ENCODE measurements around the gene ADAMTS15. TPM values are rescaled to one million over a fixed set of nuclear protein-coding genes. Genes with fewer than 3 reads are reported as not detected.

The ADAMTS15 gene
- total and polyA plus RNA-seq, 10 of the 15 experiments (the other 5 are each of a cell fraction or from before 2014, with no cell fraction given), result not detected

DNA sequence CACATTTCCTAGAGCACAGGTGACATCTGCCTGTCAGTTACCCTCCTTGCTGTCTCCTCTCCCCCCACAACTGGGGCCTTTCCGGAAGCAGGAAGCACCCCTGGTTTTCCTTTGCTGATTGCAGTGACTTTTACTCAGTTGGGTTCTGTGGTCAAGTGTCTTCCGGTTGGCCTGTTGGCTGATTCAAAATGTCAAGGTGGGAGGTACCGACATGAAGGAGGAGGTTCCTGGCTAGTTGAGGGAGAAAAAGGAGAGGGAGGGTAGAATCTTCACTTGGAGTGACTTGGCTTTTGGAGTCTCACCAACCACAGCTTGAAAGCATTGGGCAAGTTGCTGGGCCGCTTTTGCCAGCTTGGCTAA is 9.3 kb upstream of the ADAMTS15 start:
- H3K9ac ChIP-seq (ENCODE audit: control insufficient read depth, insufficient read depth, low read length), result no peak overlapping the region
- no peaks in the 10 kb centered on the region for H3K9me3 ChIP-seq (replicated peaks; ENCODE audit: control insufficient read depth, insufficient read depth, low read length)
- CTCF ChIA-PET, result no interaction called here
- 30% methylated on average over 4 of the region's 4 CpGs for WGBS (ENCODE audit: insufficient coverage, insufficient replicate concordance, low lambda C conversion rate, missing lambda C conversion rate)
- H3K4me2 ChIP-seq (ENCODE audit: control insufficient read depth, insufficient read depth), result no peak overlapping the region
- no peak overlapping the region for H3K4me3 ChIP-seq
- no peak for DNase-seq (ENCODE audit: low read depth, low spot score)
- FAIRE-seq, result no peak
- TF ChIP-seq RUNX3 (IDR thresholded peaks at IDR 0.05; ENCODE audit: low read length) (peak; percentile 41), NFYA (IDR thresholded peaks at IDR 0.05; ENCODE audit: borderline replicate concordance, low read depth, low read length) (no peak), SIX5 (IDR thresholded peaks at IDR 0.05; ENCODE audit: low read depth, low read length, severe bottlenecking) (no peak), JUND (IDR thresholded peaks at IDR 0.05; ENCODE audit: low read depth, low read length) (no peak)
- H3K79me2 ChIP-seq (ENCODE audit: control insufficient read depth, insufficient read depth, low read length), result no peaks in the 10 kb centered on the region
- in situ Hi-C loops (cut with MboI) (loop anchor here (10.0 kb wide), 1 partner anchor 426 kb away; no protein-coding TSS in a partner anchor), intact Hi-C loops (cut with micrococcal nuclease; ENCODE audit: unreplicated experiment) (loop anchor here (10.0 kb wide), 1 partner anchor 246 kb away; no protein-coding TSS in a partner anchor)
- H4K20me1 ChIP-seq (ENCODE audit: control insufficient read depth, insufficient read depth), result no peaks in the 10 kb centered on the region; the same call in 1 of the 2 replicates
- H3K36me3 ChIP-seq (ENCODE audit: control insufficient read depth in 2 of 2, insufficient read depth in 2 of 2, low read length in 1 of 2), result no peaks in the 10 kb centered on the region
- SMC1A ChIA-PET (ENCODE audit: uncharacterized antibody, unreplicated experiment), result interaction anchor here (0.9 kb wide), 1 partner anchor 421 kb away, joined by 3 read pairs; no protein-coding TSS in a partner anchor
- no peak overlapping the region for H2AFZ ChIP-seq (ENCODE audit: control insufficient read depth, low read depth, low read length)
- no TSS peak for BruUV-seq (replicated peaks)
- no peak overlapping the region for H3K27ac ChIP-seq (ENCODE audit: control insufficient read depth, insufficient read depth)
- no peak for ATAC-seq
- RAD21 ChIA-PET (ENCODE audit: unreplicated experiment), result interaction anchor here (1.3 kb wide), 1 partner anchor 226 kb away, joined by 3 read pairs; no protein-coding TSS in a partner anchor
- peaks cover 0 to 2% of the 10 kb centered on the region in 2 experiments; a peak in 3 of 4 replicates for H3K27me3 ChIP-seq (replicated peaks in 1 of 2; ENCODE audit: control insufficient read depth in 2 of 2, insufficient read depth in 2 of 2, low read length in 1 of 2)
- H3K4me1 ChIP-seq (ENCODE audit: control insufficient read depth, insufficient read depth, low read length), result no peaks in the 10 kb centered on the region
- POLR2A ChIA-PET, result no interaction called here

DNA sequence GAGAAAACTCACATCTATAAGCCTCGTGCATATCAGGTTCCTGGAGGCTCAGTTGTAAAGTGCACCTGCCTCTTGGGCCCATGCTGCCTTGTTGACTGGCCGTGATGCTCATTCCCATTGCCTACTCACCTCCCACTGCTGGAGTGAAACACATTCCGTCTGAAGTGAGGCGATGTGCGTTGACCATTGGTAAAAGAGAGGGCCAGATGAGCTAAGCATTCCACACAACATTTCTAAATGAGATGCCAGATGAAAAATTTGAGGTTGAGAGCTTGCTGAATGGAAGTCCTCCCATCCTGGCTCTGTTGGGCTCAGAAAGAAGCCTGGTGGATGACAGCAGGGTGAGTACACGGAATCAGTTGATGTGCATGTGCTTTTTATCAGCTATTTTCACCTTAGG is 8.6 kb upstream of the ADAMTS15 start:
- H3K4me3 ChIP-seq, result no peak overlapping the region
- no peaks in the 10 kb centered on the region for H3K9me3 ChIP-seq (replicated peaks; ENCODE audit: control insufficient read depth, insufficient read depth, low read length)
- RAD21 ChIA-PET (ENCODE audit: unreplicated experiment), result no interaction called here
- FAIRE-seq, result no peak
- H3K4me1 ChIP-seq (ENCODE audit: control insufficient read depth, insufficient read depth, low read length), result no peaks in the 10 kb centered on the region
- no peaks in the 10 kb centered on the region for H3K79me2 ChIP-seq (ENCODE audit: control insufficient read depth, insufficient read depth, low read length)
- in situ Hi-C loops (cut with MboI) (loop anchor here (10.0 kb wide), 1 partner anchor 425 kb away; no protein-coding TSS in a partner anchor), intact Hi-C loops (cut with micrococcal nuclease; ENCODE audit: unreplicated experiment) (loop anchor here (10.0 kb wide), 1 partner anchor 245 kb away; no protein-coding TSS in a partner anchor)
- H3K36me3 ChIP-seq (ENCODE audit: control insufficient read depth in 2 of 2, insufficient read depth in 2 of 2, low read length in 1 of 2), result no peaks in the 10 kb centered on the region
- whole genome bisulfite sequencing (ENCODE audit: insufficient coverage, insufficient replicate concordance, low lambda C conversion rate, missing lambda C conversion rate), result 42% methylated on average over 6 of the region's 6 CpGs
- H4K20me1 ChIP-seq (ENCODE audit: control insufficient read depth, insufficient read depth), result no peaks in the 10 kb centered on the region; the same call in 1 of the 2 replicates
- POLR2A ChIA-PET, result no interaction called here
- H3K27me3 ChIP-seq (replicated peaks in 1 of 2; ENCODE audit: control insufficient read depth in 2 of 2, insufficient read depth in 2 of 2, low read length in 1 of 2), result peaks cover 0 to 2% of the 10 kb centered on the region in 2 experiments; a peak in 3 of 4 replicates
- CTCF ChIA-PET, result interaction anchor here (1.0 kb wide), 1 partner anchor 422 kb away, joined by 4 read pairs; no protein-coding TSS in a partner anchor
- no peak overlapping the region for H3K4me2 ChIP-seq (ENCODE audit: control insufficient read depth, insufficient read depth)
- no peak overlapping the region for H3K9ac ChIP-seq (ENCODE audit: control insufficient read depth, insufficient read depth, low read length)
- BruUV-seq (replicated peaks), result no TSS peak
- H2AFZ ChIP-seq (ENCODE audit: control insufficient read depth, low read depth, low read length), result no peak overlapping the region
- no peak overlapping the region for H3K27ac ChIP-seq (ENCODE audit: control insufficient read depth, insufficient read depth)
- SMC1A ChIA-PET (ENCODE audit: uncharacterized antibody, unreplicated experiment), result interaction anchor here (0.9 kb wide), 1 partner anchor 420 kb away, joined by 3 read pairs; no protein-coding TSS in a partner anchor
- no peak for DNase-seq (ENCODE audit: low read depth, low spot score)
- no peak for ATAC-seq
- TF ChIP-seq FOXM1 (IDR thresholded peaks at IDR 0.05; ENCODE audit: low read depth, low read length), result no peak
- TF ChIP-seq MTA2 (IDR thresholded peaks at IDR 0.05; ENCODE audit: low read depth), result no peak
- TF ChIP-seq ETV6 (conservative IDR thresholded peaks at IDR 0.05 in 1 of 2, IDR thresholded peaks at IDR 0.05 in 1 of 2; ENCODE audit: borderline replicate concordance in 1 of 2, low read depth in 1 of 2), result no peak
- no peak for TF ChIP-seq REST (IDR thresholded peaks at IDR 0.05; ENCODE audit: low read depth, low read length)
- no peak for TF ChIP-seq SIN3A (IDR thresholded peaks at IDR 0.05; ENCODE audit: low read depth, low read length)
- no peak for TF ChIP-seq BACH1 (IDR thresholded peaks at IDR 0.05; ENCODE audit: borderline replicate concordance)
- TF ChIP-seq ZNF207 (IDR thresholded peaks at IDR 0.05; ENCODE audit: borderline replicate concordance), result no peak
- no peak for TF ChIP-seq POU2F2 (IDR thresholded peaks at IDR 0.05; ENCODE audit: borderline replicate concordance, low read depth, low read length)
- no peak for TF ChIP-seq EP300 (IDR thresholded peaks at IDR 0.05; ENCODE audit: borderline replicate concordance in 1 of 2, control insufficient read depth in 1 of 2, low read depth in 2 of 2, low read length in 2 of 2)
- no peak for TF ChIP-seq ZNF24 (IDR thresholded peaks at IDR 0.05)
- no peak for TF ChIP-seq RCOR1 (conservative IDR thresholded peaks at IDR 0.05; ENCODE audit: low read depth, low read length)
